Brain microvascular endothelial cell (primary cell): ENCODE data around the gene UPK1B.

Experiments
- DNase-seq: peaks from one replicate; pipeline ENCODE4 v3.0.0-alpha.2; 2020
- H3K27ac ChIP-seq: fragments of 250-450 bp; sonication (Bioruptor Pico); 2 replicates; pipeline ENCODE4 v1.5.1; 2020; ENCODE audit warnings: mild to moderate bottlenecking, moderate library complexity
- H3K27me3 ChIP-seq: fragments of 250-450 bp; sonication (Bioruptor Pico); replicated peaks from 2 replicates; pipeline ENCODE4 v1.5.1; 2020; ENCODE audit warnings: mild to moderate bottlenecking
- H3K36me3 ChIP-seq: fragments of 250-450 bp; sonication (Bioruptor Pico); replicated peaks from 2 replicates; pipeline ENCODE4 v1.5.1; 2020; ENCODE audit warnings: mild to moderate bottlenecking
- H3K4me3 ChIP-seq: 2 replicates; pipeline ENCODE4 v1.5.1; 2011; ENCODE audit warnings: low read depth, mild to moderate bottlenecking, control low read depth, low read length, moderate library complexity
- CTCF ChIP-seq: IDR thresholded peaks from 2 replicates; pipeline ENCODE4 v1.5.1; 2011; ENCODE audit warnings: low read depth, mild to moderate bottlenecking, moderate library complexity, low read length, control low read depth, inconsistent platforms; ENCODE audit errors: missing control alignments
- in situ Hi-C: cut with HindIII; loops from 2 replicates; pipeline ENCODE4 v1.10.0; 2017; ENCODE audit warnings: low sequenced_read_pairs, low pct_ligation_motif_present

UPK1B gene

DNA sequence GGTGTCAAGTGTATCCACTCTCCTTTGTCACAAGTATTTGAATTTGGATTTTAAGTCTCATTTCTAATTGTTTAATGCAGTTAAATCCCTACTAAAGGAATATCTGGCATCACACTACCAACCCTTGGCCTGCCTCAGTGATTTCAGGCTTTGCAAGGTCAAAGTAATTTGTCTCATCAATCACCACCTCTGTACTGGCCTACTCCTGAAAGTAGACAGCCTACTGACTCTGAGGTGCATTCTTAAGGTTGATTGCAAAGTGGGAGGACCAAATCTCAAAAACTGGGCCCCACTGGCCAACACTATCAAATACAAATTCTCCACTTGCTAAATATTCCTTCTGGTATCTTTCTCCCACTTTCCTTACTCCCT lies 28.3 kb upstream of the UPK1B start:
- DNase-seq: no peak
- Histone ChIP-seq H3K36me3 (no peaks in the 10 kb centered on the region), H3K27ac (no peak overlapping the region), H3K27me3 (no peaks in the 10 kb centered on the region), H3K4me3 (no peak overlapping the region)
- in situ Hi-C loops: no loop called here
- TF ChIP-seq CTCF: no peak

GRCh38 chr3:119145500-119146167 lies 27.8 kb upstream of the UPK1B start, which contains the start of gene TEX55:
Gene TEX55, plus strand, starts transcription at chr3:119146165. Its CDS starts 25 bp downstream, at chr3:119146190.
- peak; percentile 32 for DNase-seq
- in situ Hi-C loops: no loop called here
- H3K36me3 ChIP-seq: no peaks in the 10 kb centered on the region

DNA sequence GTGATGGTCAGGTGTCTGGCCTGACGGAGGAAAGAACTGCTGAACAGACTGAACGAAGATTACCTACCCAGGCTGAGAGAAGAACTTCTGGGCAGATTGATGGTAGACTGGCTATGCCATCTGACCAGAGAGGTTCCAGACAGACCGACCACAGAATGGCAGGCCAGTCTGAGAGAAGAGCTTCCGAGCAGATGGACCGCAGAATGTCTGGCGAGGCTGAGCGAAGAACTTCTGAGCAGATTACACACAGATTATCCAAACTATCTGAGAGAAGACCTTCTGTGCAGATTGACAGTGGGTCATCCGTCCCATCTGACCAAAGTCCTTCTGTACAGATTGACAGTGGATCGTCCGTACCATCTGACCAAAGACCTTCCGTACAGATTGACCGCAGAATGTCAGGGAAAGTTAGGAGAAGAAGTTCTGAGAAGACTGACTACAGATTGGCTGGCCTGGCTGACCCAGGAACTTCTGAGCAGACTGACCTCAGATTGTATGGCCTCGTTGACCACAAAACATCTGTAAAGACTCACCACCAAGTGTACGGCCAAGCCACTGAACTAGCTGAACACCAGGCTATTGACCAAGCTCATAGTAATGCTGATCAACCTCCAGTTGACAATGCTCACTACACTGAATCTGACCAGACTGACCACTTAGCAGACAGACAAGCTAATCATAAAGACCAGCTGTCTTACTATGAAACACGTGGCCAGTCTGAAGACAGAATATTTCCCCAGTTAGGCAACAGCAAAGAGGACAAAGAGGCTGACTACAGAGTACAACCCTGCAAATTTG lies 26.6 kb upstream of the UPK1B start:
- no peaks in the 10 kb centered on the region for H3K27me3 ChIP-seq
- no peak overlapping the region for H3K4me3 ChIP-seq
- no peak for TF ChIP-seq CTCF
- no peak for DNase-seq
- no peaks in the 10 kb centered on the region for H3K36me3 ChIP-seq
- H3K27ac ChIP-seq: no peak overlapping the region
- in situ Hi-C loops: no loop called here

More at GRCh38 chr3:119145500-119146167, 27.8 kb upstream of the UPK1B start, which contains the start of gene TEX55:
- no peak within 1 kb of the TSS for H3K27ac ChIP-seq
- H3K27me3 ChIP-seq: no peaks in the 10 kb centered on the region
- TF ChIP-seq CTCF: peak; percentile 82
- no peak within 1 kb of the TSS for H3K4me3 ChIP-seq

GRCh38 chr3:119147494-119147893 lies 25.9 kb upstream of the UPK1B start:
- Histone ChIP-seq H3K27ac (no peak overlapping the region), H3K27me3 (no peaks in the 10 kb centered on the region), H3K4me3 (no peak overlapping the region), H3K36me3 (no peaks in the 10 kb centered on the region)
- in situ Hi-C loops: no loop called here
- no peak for DNase-seq
- TF ChIP-seq CTCF: no peak

- Histone ChIP-seq H3K36me3 (no peaks in the 10 kb centered on the region), H3K4me3 (no peak overlapping the region), H3K27ac (peak overlapping the region; percentile 32), H3K27me3 (no peaks in the 10 kb centered on the region)
- in situ Hi-C loops: no loop called here
- no peak for TF ChIP-seq CTCF
- peak; percentile 63 for DNase-seq
Observed at GRCh38 chr3:119148493-119149180, 24.8 kb upstream of the UPK1B start.
